Nephron progenitor cell (in vitro differentiated cells): ENCODE data around the gene GTF3C4.

ENCODE experiments used
- DNase-seq: peaks from one replicate; pipeline ENCODE4 v3.0.0; 2021
- H3K27ac Mint-ChIP-seq: 2 replicates; pipeline ENCODE4 v1.8.0; 2021; ENCODE audit warnings: mild to moderate bottlenecking, moderate library complexity, mixed read lengths
- H3K27me3 Mint-ChIP-seq: 2 replicates; pipeline ENCODE4 v1.8.0; 2021; ENCODE audit warnings: mild to moderate bottlenecking, low read depth, mixed read lengths; ENCODE audit not compliant: poor library complexity
- H3K36me3 Mint-ChIP-seq: 2 replicates; pipeline ENCODE4 v1.8.0; 2021; ENCODE audit warnings: low read depth, mixed read lengths
- H3K4me1 Mint-ChIP-seq: 2 replicates; pipeline ENCODE4 v1.8.0; 2021; ENCODE audit warnings: mixed read lengths
- H3K4me3 Mint-ChIP-seq: 2 replicates; pipeline ENCODE4 v1.8.0; 2021; ENCODE audit warnings: mild to moderate bottlenecking, moderate library complexity, mixed read lengths
- H3K9me3 Mint-ChIP-seq: 2 replicates; pipeline ENCODE4 v1.8.0; 2021; ENCODE audit warnings: mild to moderate bottlenecking, moderate library complexity, mixed read lengths
- TF ChIP-seq, protein P1 (sequence below): fragments of 200-600 bp; sonication (generic); IDR thresholded peaks from 2 replicates; pipeline ENCODE4 v1.5.0; 2021; ENCODE audit warnings: antibody characterized with exemption

Gene GTF3C4

DNA sequence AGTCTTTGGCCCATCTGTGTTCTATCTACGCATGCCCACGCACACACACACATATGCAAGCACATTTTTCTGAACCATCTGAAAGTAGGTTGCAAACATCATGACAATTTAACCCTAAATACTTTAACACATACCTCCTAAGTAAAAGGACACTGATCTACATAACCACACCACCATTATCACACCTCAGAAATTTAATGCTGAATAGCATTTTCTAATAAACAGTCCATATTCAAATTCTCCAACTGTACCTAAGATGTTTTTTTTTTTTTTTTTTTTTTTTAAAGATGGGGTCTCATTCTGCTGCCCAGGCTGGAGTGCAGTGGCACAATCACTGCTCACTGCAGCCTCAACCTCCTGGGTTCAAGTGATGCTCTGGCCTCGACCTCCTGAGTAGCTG, 35.9 kb upstream of the GTF3C4 start:
- no peak overlapping the region for H3K4me3 Mint-ChIP-seq
- DNase-seq: no peak
- H3K36me3 Mint-ChIP-seq: peaks cover 69% of the 10 kb centered on the region
- H3K27me3 Mint-ChIP-seq: no peaks in the 10 kb centered on the region
- no peaks in the 10 kb centered on the region for H3K9me3 Mint-ChIP-seq
- TF ChIP-seq, protein P1, sequence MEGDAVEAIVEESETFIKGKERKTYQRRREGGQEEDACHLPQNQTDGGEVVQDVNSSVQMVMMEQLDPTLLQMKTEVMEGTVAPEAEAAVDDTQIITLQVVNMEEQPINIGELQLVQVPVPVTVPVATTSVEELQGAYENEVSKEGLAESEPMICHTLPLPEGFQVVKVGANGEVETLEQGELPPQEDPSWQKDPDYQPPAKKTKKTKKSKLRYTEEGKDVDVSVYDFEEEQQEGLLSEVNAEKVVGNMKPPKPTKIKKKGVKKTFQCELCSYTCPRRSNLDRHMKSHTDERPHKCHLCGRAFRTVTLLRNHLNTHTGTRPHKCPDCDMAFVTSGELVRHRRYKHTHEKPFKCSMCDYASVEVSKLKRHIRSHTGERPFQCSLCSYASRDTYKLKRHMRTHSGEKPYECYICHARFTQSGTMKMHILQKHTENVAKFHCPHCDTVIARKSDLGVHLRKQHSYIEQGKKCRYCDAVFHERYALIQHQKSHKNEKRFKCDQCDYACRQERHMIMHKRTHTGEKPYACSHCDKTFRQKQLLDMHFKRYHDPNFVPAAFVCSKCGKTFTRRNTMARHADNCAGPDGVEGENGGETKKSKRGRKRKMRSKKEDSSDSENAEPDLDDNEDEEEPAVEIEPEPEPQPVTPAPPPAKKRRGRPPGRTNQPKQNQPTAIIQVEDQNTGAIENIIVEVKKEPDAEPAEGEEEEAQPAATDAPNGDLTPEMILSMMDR: no peak
- no peak overlapping the region for H3K27ac Mint-ChIP-seq
- H3K4me1 Mint-ChIP-seq: peaks cover 22% of the 10 kb centered on the region

DNA sequence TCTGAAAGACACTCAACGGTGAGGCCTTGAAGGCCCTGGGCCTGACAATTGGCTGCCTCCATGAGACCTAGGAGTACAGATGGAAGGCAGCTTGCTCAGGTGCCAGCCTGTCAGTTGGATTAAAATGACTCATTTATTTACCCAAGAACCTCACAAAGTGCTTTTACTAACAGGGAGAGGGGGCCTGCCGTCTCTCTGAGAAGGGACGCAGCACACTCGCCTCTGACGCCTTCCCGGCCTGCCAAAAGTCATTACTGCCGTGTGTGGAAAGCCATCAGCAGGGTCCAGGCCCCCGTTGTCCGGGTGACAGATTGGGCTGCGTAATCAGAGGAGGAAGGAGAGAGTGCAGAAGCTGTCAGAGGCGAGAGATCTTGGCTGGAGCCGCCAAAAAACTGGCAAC, 32.9 kb upstream of the GTF3C4 start:
- TF ChIP-seq, protein P1: no peak
- peak overlapping the region; percentile 63 for H3K27ac Mint-ChIP-seq
- peaks cover 16% of the 10 kb centered on the region for H3K4me1 Mint-ChIP-seq
- H3K9me3 Mint-ChIP-seq: no peaks in the 10 kb centered on the region
- H3K4me3 Mint-ChIP-seq: no peak overlapping the region
- no peak for DNase-seq
- H3K27me3 Mint-ChIP-seq: no peaks in the 10 kb centered on the region
- peaks cover 54% of the 10 kb centered on the region for H3K36me3 Mint-ChIP-seq

DNA sequence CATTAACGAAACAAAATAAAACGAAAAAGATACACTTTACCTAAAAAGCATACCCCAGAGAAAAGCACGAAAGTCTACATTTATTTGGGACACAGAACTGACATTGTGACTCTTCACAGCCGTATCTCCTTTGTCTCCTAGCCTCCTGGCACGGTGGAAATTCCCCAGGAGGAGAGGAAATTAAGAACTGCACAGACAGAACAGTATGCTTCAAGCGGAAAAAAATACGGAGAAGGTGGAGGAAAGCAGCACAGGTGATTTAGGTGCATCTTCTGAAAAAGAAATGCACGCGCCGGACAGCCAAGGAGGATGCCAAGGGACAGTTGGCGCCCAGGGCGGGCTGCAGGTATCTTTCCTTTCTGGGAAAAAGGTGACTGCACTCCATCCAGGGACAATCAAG, 32.5 kb upstream of the GTF3C4 start:
- Mint-ChIP-seq H3K36me3 (peaks cover 54% of the 10 kb centered on the region), H3K27me3 (no peaks in the 10 kb centered on the region), H3K9me3 (no peaks in the 10 kb centered on the region), H3K4me3 (no peak overlapping the region), H3K4me1 (peaks cover 16% of the 10 kb centered on the region), H3K27ac (no peak overlapping the region)
- TF ChIP-seq, protein P1: no peak
- DNase-seq: no peak

DNA sequence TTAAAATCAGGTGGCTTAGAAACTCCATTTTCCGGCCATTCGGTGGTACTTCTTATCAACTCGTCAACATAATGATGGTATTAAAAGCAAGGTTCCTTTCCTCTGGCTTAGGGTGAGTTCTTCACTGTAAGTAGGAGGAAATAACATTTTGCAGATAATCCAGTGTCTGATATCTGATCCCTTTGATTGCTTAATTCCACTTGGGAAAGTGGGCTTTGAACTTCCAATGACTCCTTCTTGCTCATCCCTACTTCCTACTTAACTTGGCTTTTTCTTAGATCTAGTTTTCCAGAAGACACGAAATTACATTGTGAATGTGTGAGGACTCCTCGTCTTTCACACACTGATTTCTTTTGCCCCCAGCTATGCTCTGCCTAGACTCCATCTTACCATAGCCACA, 32.0 kb upstream of the GTF3C4 start:
- Mint-ChIP-seq H3K4me3 (no peak overlapping the region), H3K9me3 (no peaks in the 10 kb centered on the region), H3K36me3 (peaks cover 58% of the 10 kb centered on the region), H3K4me1 (peaks cover 16% of the 10 kb centered on the region), H3K27me3 (no peaks in the 10 kb centered on the region), H3K27ac (no peak overlapping the region)
- no peak for DNase-seq
- TF ChIP-seq, protein P1: no peak

DNA sequence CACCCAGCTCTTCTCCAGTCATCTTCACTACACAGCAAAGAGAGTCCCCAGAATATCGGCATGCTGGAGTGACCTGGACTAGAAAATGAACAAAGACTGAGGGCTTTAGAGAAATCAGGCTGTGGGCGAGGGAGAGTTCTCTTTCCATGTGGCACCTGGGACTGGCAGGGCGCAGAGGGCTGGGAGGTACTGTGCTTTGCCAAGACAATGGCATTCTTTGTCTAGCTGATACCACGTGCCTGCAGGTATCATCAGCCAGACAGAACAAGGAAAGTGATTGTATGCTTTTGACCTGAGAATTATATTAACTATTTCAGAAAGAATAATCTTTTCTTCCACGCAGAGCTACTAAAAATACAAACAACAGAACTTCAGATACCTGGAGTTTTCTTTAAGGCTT, 30.9 kb upstream of the GTF3C4 start:
- DNase-seq: no peak
- no peak overlapping the region for H3K4me3 Mint-ChIP-seq
- H3K27ac Mint-ChIP-seq: peak overlapping the region; percentile 41
- H3K4me1 Mint-ChIP-seq: peaks cover 16% of the 10 kb centered on the region
- H3K36me3 Mint-ChIP-seq: peaks cover 64% of the 10 kb centered on the region
- H3K9me3 Mint-ChIP-seq: no peaks in the 10 kb centered on the region
- TF ChIP-seq, protein P1: no peak
- H3K27me3 Mint-ChIP-seq: no peaks in the 10 kb centered on the region

DNA sequence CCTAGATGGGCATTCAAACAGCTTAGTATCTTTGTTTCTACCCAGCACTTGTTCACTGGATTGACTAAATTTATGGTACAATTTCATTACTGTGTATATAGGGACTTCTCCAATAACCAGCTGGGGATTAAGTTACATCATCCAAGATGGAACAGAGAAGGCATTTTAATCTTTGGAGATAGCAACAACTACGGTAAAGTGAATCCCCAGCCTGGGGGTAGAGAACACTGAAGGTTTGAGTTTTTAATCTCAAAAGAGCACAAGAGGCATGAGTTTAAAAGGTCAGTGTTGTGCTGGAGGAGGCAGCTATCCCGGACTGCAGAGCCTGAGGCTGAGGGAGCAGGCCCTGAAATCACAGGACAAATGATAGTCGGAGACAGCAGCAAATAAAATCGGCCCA, 29.0 kb upstream of the GTF3C4 start:
- Mint-ChIP-seq H3K4me3 (no peak overlapping the region), H3K36me3 (peaks cover 74% of the 10 kb centered on the region), H3K9me3 (no peaks in the 10 kb centered on the region), H3K27ac (no peak overlapping the region), H3K4me1 (peaks cover 16% of the 10 kb centered on the region), H3K27me3 (no peaks in the 10 kb centered on the region)
- TF ChIP-seq, protein P1: no peak
- no peak for DNase-seq
